Stimulated activated naive CD8-positive, alpha-beta T cell treated with anti-CD3 and anti-CD28 coated beads, Interleukin-15, Interleukin-2, amounts not matched to agents 100 ng/mL and 50 ng/mL, for 24 hours (primary cell): Measurements from ENCODE around the gene DEPP1.

ENCODE experiments used
- H3K27ac Mint-ChIP-seq: one replicate; pipeline ENCODE4 v1.8.0; 2021; ENCODE audit warnings: mild to moderate bottlenecking, mixed read lengths
- H3K27me3 Mint-ChIP-seq: one replicate; pipeline ENCODE4 v1.8.0; 2021; ENCODE audit warnings: mixed read lengths
- H3K36me3 Mint-ChIP-seq: one replicate; pipeline ENCODE4 v1.8.0; 2021; ENCODE audit warnings: low read depth, mixed read lengths
- H3K4me1 Mint-ChIP-seq: one replicate; pipeline ENCODE4 v1.8.0; 2021; ENCODE audit warnings: low read depth, mixed read lengths
- H3K4me3 Mint-ChIP-seq: one replicate; pipeline ENCODE4 v1.8.0; 2021; ENCODE audit warnings: mild to moderate bottlenecking, mixed read lengths
- H3K9me3 Mint-ChIP-seq: one replicate; pipeline ENCODE4 v1.8.0; 2021; ENCODE audit warnings: mixed read lengths

Gene DEPP1

GRCh38 chr10:44986670-44987069 is 8.1 kb upstream of the DEPP1 start:
- no peak overlapping the region for H3K4me3 Mint-ChIP-seq
- peaks cover 4% of the 10 kb centered on the region for H3K27me3 Mint-ChIP-seq
- H3K36me3 Mint-ChIP-seq = no peaks in the 10 kb centered on the region
- no peaks in the 10 kb centered on the region for H3K4me1 Mint-ChIP-seq
- H3K27ac Mint-ChIP-seq = no peak overlapping the region
- no peaks in the 10 kb centered on the region for H3K9me3 Mint-ChIP-seq

DNA sequence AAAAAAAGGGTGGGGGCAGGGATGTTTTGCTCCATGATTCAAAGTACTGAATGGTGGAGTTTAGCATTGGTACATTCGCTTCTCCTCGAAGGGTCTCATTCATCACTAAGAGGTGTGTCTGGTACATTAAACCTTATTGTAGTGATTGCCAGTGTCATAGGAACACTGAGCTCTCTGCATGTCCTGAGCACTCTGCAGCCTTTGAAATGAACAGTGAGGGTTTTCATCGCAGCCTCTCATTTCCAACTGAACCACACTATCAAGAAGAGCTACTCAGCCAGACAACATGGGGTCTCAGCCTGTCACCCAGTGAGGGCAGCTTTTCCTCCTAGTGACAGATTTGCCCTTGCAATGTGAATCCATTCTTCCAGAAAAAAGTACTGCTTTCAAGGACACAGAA is 7.6 kb upstream of the DEPP1 start:
- Mint-ChIP-seq H3K4me1 (no peaks in the 10 kb centered on the region), H3K27ac (no peak overlapping the region), H3K9me3 (no peaks in the 10 kb centered on the region), H3K4me3 (no peak overlapping the region), H3K36me3 (no peaks in the 10 kb centered on the region), H3K27me3 (peaks cover 4% of the 10 kb centered on the region)

- H3K36me3 Mint-ChIP-seq = no peaks in the 10 kb centered on the region
- H3K4me3 Mint-ChIP-seq = no peak overlapping the region
- H3K4me1 Mint-ChIP-seq = no peaks in the 10 kb centered on the region
- no peaks in the 10 kb centered on the region for H3K9me3 Mint-ChIP-seq
- H3K27me3 Mint-ChIP-seq = peaks cover 4% of the 10 kb centered on the region
- H3K27ac Mint-ChIP-seq = no peak overlapping the region
These were observed 6.6 kb upstream of the DEPP1 start for GRCh38 chr10:44985175-44985681.

- H3K4me3 Mint-ChIP-seq = no peak overlapping the region
- no peak overlapping the region for H3K27ac Mint-ChIP-seq
- peaks cover 4% of the 10 kb centered on the region for H3K27me3 Mint-ChIP-seq
- H3K4me1 Mint-ChIP-seq = no peaks in the 10 kb centered on the region
- H3K36me3 Mint-ChIP-seq = no peaks in the 10 kb centered on the region
- no peaks in the 10 kb centered on the region for H3K9me3 Mint-ChIP-seq
These were observed 6.1 kb upstream of the DEPP1 start for GRCh38 chr10:44984671-44985101.

GRCh38 chr10:44983895-44984278 is 5.3 kb upstream of the DEPP1 start:
- Mint-ChIP-seq H3K4me3 (no peak overlapping the region), H3K36me3 (no peaks in the 10 kb centered on the region), H3K9me3 (no peaks in the 10 kb centered on the region), H3K27me3 (no peaks in the 10 kb centered on the region), H3K27ac (no peak overlapping the region), H3K4me1 (no peaks in the 10 kb centered on the region)

GRCh38 chr10:44983066-44983894 is 4.7 kb upstream of the DEPP1 start:
- no peak overlapping the region for H3K4me3 Mint-ChIP-seq
- no peaks in the 10 kb centered on the region for H3K9me3 Mint-ChIP-seq
- H3K27me3 Mint-ChIP-seq = no peaks in the 10 kb centered on the region
- no peak overlapping the region for H3K27ac Mint-ChIP-seq
- no peaks in the 10 kb centered on the region for H3K36me3 Mint-ChIP-seq
- H3K4me1 Mint-ChIP-seq = no peaks in the 10 kb centered on the region

DNA sequence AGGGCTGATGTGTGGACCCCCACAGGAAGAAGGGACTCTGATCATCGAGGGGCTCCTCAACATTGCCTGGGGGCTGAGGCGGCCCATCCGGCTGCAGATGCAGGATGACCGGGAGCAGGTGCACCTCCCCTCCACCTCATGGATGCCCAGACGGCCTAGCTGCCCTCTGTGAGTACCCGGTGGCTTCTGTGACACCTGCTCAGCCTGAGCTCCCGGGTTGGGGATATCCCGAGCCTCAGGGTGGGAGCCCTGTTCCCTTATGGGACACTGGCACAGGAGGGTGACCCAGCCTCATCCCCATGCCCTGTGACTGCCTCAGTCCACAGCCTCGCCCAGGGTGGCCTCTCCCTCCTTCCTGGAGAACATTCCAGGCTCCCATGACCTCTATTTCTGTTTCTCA is 3.9 kb upstream of the DEPP1 start:
- H3K27ac Mint-ChIP-seq = no peak overlapping the region
- no peaks in the 10 kb centered on the region for H3K9me3 Mint-ChIP-seq
- H3K36me3 Mint-ChIP-seq = no peaks in the 10 kb centered on the region
- H3K4me3 Mint-ChIP-seq = no peak overlapping the region
- no peaks in the 10 kb centered on the region for H3K27me3 Mint-ChIP-seq
- no peaks in the 10 kb centered on the region for H3K4me1 Mint-ChIP-seq

GRCh38 chr10:44982114-44982460 is 3.5 kb upstream of the DEPP1 start:
- Mint-ChIP-seq H3K4me3 (no peak overlapping the region), H3K36me3 (no peaks in the 10 kb centered on the region), H3K4me1 (no peaks in the 10 kb centered on the region), H3K27ac (no peak overlapping the region), H3K27me3 (no peaks in the 10 kb centered on the region), H3K9me3 (no peaks in the 10 kb centered on the region)

DNA sequence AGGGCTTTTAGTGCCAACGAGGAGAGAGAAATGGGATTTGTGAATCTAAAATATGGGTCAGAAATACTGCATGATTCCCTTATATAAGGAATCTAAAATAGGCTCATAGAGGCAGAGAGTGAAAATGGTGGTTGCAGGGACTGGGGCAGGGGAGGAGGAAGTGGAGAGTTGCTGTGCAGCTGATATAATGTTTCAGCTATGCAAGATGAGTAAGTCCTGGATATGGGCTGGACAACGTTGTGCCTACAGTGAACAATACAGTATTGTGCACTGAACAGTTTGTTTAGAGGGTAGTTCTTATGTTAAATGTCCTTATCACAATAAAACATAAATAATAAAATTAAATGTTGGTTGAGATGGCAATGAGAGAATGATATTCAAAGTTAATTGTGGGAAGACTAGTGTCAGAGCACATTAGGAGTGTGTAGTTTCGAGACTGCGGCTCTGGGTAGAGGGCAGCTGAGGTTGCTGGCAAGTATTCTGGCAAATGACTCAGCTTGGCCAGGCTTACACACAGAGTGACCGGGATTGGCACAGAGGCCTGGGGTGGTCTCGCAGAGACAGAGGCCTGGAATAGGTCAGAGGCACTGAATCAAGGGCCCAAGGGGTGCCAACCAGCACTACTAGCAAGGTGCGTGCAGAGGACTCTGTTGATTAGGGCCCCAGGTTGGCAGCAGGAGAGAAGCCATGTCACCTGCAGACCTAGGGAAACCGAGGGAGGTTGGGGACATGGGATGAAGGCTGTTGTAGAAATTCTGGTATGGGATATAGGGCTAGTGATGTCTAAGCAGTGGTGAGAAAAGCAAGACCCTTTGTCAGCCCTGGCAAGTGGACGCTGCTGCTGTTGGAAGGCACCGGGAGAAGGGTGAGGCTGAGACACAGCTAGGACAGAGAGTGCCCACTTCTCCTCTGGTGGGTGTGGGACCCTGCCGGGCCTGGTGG is 2.8 kb upstream of the DEPP1 start:
- Mint-ChIP-seq H3K27me3 (no peaks in the 10 kb centered on the region), H3K36me3 (no peaks in the 10 kb centered on the region), H3K4me3 (no peak overlapping the region), H3K9me3 (no peaks in the 10 kb centered on the region), H3K4me1 (no peaks in the 10 kb centered on the region), H3K27ac (no peak overlapping the region)

GRCh38 chr10:44980309-44981171 is 1.9 kb upstream of the DEPP1 start:
- peaks cover 8% of the 10 kb centered on the region for H3K4me1 Mint-ChIP-seq
- H3K27ac Mint-ChIP-seq = no peak overlapping the region
- H3K36me3 Mint-ChIP-seq = no peaks in the 10 kb centered on the region
- no peaks in the 10 kb centered on the region for H3K27me3 Mint-ChIP-seq
- H3K9me3 Mint-ChIP-seq = no peaks in the 10 kb centered on the region
- H3K4me3 Mint-ChIP-seq = no peak overlapping the region

- no peak overlapping the region for H3K4me3 Mint-ChIP-seq
- H3K27me3 Mint-ChIP-seq = no peaks in the 10 kb centered on the region
- no peak overlapping the region for H3K27ac Mint-ChIP-seq
- H3K4me1 Mint-ChIP-seq = peaks cover 11% of the 10 kb centered on the region
- no peaks in the 10 kb centered on the region for H3K36me3 Mint-ChIP-seq
- no peaks in the 10 kb centered on the region for H3K9me3 Mint-ChIP-seq
These were observed 927 bp upstream of the DEPP1 start for GRCh38 chr10:44979281-44980191.

DNA sequence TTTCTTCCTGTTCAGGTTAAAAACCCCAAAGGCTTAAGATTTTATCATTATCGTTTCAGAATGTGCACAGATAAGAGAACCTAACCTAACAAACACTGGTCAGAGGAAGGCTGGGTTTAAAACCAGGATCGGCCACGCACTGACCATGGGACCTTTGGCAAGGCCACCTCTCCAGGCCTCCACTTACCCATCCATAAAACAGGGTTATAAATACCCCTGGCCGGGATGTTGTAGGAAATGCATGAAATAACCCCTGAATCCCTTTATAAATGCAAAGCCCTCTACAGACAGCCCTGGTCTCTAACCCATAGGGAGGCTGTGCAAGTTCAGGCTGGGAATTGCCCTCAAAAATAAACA is 418 bp downstream of the DEPP1 start:
- Mint-ChIP-seq H3K27ac (no peak overlapping the region), H3K4me1 (peaks cover 23% of the 10 kb centered on the region), H3K9me3 (no peaks in the 10 kb centered on the region), H3K27me3 (no peaks in the 10 kb centered on the region), H3K4me3 (no peak overlapping the region), H3K36me3 (no peaks in the 10 kb centered on the region)

DNA sequence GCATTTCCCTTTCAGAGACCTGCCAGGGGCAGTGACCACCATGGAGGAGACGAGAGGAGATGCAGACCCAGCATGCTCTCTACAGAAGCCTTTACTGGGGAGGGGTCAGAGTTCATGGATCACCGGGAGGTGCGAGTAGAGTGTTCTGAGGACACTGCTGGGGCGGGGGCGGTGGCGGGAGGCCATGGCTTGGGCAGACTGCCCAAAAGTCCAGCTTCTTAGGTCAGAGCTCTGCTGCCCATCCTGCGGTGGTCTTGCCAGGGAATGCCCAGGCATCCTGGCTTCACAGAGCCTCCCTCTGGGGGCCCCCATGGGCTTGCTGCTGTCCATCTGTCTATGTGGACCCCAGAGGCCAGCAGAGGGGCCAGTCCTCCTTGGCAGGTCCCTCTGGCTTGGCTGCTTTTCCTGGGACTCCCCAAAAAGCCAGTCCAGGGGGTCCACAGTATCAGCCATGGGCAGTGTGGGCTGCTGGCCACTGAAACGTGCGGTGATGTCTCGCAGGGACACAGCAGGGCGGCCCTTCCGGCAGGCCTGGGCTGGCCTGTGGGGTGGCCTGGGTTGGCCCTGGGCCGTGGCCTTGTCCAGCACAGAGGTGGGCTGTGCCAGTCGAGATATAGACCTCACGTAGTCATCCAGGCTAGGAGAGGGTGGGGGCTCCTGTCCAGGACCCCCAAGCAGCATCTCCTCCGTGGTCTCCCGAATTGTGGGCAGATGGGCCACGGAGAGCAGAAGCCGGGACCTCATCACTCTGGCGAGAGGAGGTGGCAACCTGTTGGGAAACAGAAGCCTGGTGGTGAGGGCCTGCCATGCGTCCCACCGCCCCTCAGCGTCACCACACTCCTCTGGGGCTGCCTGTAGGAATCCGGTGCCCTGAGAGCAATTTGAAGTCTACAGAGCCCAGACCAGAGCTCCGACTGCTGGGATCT is 1.1 kb downstream of the DEPP1 start:
- H3K27me3 Mint-ChIP-seq = no peaks in the 10 kb centered on the region
- H3K4me1 Mint-ChIP-seq = peaks cover 26% of the 10 kb centered on the region
- H3K4me3 Mint-ChIP-seq = no peak overlapping the region
- no peak overlapping the region for H3K27ac Mint-ChIP-seq
- no peaks in the 10 kb centered on the region for H3K36me3 Mint-ChIP-seq
- H3K9me3 Mint-ChIP-seq = no peaks in the 10 kb centered on the region
